GM12878 (cell line): ENCODE measurements around the gene SEPHS1. TPM values are rescaled to one million over a fixed set of nuclear protein-coding genes. Genes with fewer than 3 reads are reported as not detected.

Experiments used
- CREB1 ChIP-seq: IDR thresholded peaks from 2 replicates; pipeline ENCODE4 v1.6.1; 2012; ENCODE audit warnings: low read depth, mild to moderate bottlenecking, inconsistent platforms
- DPF2 ChIP-seq: fragments of 450-650 bp; IDR thresholded peaks from 2 replicates; pipeline ENCODE4 v1.6.1; 2017; ENCODE audit warnings: mild to moderate bottlenecking
- MEF2A ChIP-seq: IDR thresholded peaks from 2 replicates; pipeline ENCODE4 v1.6.1; 2011; ENCODE audit warnings: low read depth, mild to moderate bottlenecking, low read length, moderate library complexity; ENCODE audit not compliant: insufficient read depth
- NBN ChIP-seq: fragments of 450-650 bp; IDR thresholded peaks from 2 replicates; pipeline ENCODE4 v1.6.1; 2016
- SKIL ChIP-seq: fragments of 450-650 bp; IDR thresholded peaks from 2 replicates; pipeline ENCODE4 v1.6.1; 2017; ENCODE audit warnings: mild to moderate bottlenecking, low read depth, inconsistent platforms; ENCODE audit not compliant: poor library complexity, severe bottlenecking
- ZBED1 ChIP-seq: IDR thresholded peaks from 2 replicates; pipeline ENCODE4 v1.6.1; 2016; ENCODE audit warnings: borderline replicate concordance
- ZBTB11 ChIP-seq: fragments of 450-650 bp; formaldehyde crosslinking; IDR thresholded peaks from 2 replicates; pipeline ENCODE4 v1.5.0; 2022; ENCODE audit warnings: mild to moderate bottlenecking, missing genetic modification characterization
- polyA plus RNA-seq, 11 experiments: library from polyadenylated mRNA; depleted of rRNA in 4 of 11; unstranded in 6 of 11; stranded (reverse) in 5 of 11; fragments of >200 nt; fragmentation: Nextera tagmentation in 4 of 11; fragmentation: Illumina TruSeq in 1 of 11; extraction: Ambion mirVana in 4 of 11; extraction: Trizol in 1 of 11; gene quantifications; 1 replicate in 1 of 11; 2 replicates in 10 of 11; pipeline versions ENCODE4 v1.2.1 to v1.2.3, GENCODE V29; 2011 to 2016; ENCODE audit warnings: inconsistent platforms in 2 of 11, missing spikeins in 2 of 11, low read depth in 1 of 11
- total RNA-seq, 4 experiments: library from RNA; depleted of rRNA in 3 of 4; stranded (reverse); fragments of >200 nt in 3 of 4; fragmentation: Illumina TruSeq in 1 of 4; extraction: Trizol in 1 of 4; gene quantifications; 2 replicates each; pipeline versions ENCODE4 v1.2.1 to v1.2.3, GENCODE V29; 2013 to 2021

Gene SEPHS1
- total and polyA plus RNA-seq, 10 of the 15 experiments (the other 5 are each of a cell fraction or from before 2014, with no cell fraction given), result 14.7 to 85.4 (median 48.5) TPM

- TF ChIP-seq ZBED1 (no peak), NBN (no peak), SKIL (no peak), ZBTB11 (CRISPR knock-in tag) (no peak), DPF2 (no peak), CREB1 (no peak), MEF2A (no peak)
Observed at GRCh38 chr10:13294784-13295183, 53.3 kb downstream of the SEPHS1 start (continued).
